GM12872 (cell line): Measurements from ENCODE around the gene OTUD5.

Experiments used
- CTCF ChIP-seq: IDR thresholded peaks from 3 replicates; pipeline ENCODE4 v1.5.1; 2011; ENCODE audit warnings: low read depth, mild to moderate bottlenecking, low read length, moderate library complexity; ENCODE audit not compliant: insufficient read depth

Gene OTUD5

GRCh38 chrX:48913605-48914366 is 43.6 kb downstream of the OTUD5 start:
- no peak for TF ChIP-seq CTCF

GRCh38 chrX:48911412-48912182 is 45.8 kb downstream of the OTUD5 start, which contains the start of gene SLC35A2:
Gene SLC35A2 (minus strand): TSS chrX:48911646. CDS start chrX:48911636, 10 bp downstream.
- TF ChIP-seq CTCF: no peak

GRCh38 chrX:48910926-48911411 is 46.4 kb downstream of the OTUD5 start:
- no peak for TF ChIP-seq CTCF

- TF ChIP-seq CTCF: no peak
These were observed 47.6 kb downstream of the OTUD5 start for GRCh38 chrX:48909703-48910294.

GRCh38 chrX:48908600-48908999 is 48.8 kb downstream of the OTUD5 start:
- TF ChIP-seq CTCF: no peak

- no peak for TF ChIP-seq CTCF
These were observed 52.2 kb downstream of the OTUD5 start for GRCh38 chrX:48905090-48905790.
